Neural cell (in vitro differentiated cells): Measurements from ENCODE around the gene CSAD. TPM values are rescaled to one million over a fixed set of nuclear protein-coding genes. Genes with fewer than 3 reads are reported as not detected.

Experiments used
- H2AFZ ChIP-seq: fragments of 200-600, 300-800 bp; sonication (generic), shearing (Covaris generic); 2 replicates; pipeline ENCODE4 v1.6.0; 2014; ENCODE audit warnings: low read depth, mild to moderate bottlenecking, antibody characterized with exemption, low read length, moderate library complexity
- H3F3A ChIP-seq: fragments of 200-600 bp; shearing (Covaris generic); 2 replicates; pipeline ENCODE4 v1.6.1; 2016; ENCODE audit warnings: mild to moderate bottlenecking, moderate library complexity, mixed read lengths, antibody characterized with exemption, low read length; ENCODE audit not compliant: insufficient read depth, poor library complexity, severe bottlenecking
- H3K27ac ChIP-seq: fragments of 200-600, 300-800 bp; sonication (generic), shearing (Covaris generic); 2 replicates; pipeline ENCODE4 v1.5.1; 2014; ENCODE audit warnings: mild to moderate bottlenecking, low read length, moderate library complexity
- H3K27me3 ChIP-seq: fragments of 300-800, 200-600 bp; sonication (generic), shearing (Covaris generic); 2 replicates; pipeline ENCODE4 v1.6.0; 2014; ENCODE audit warnings: mild to moderate bottlenecking, low read depth, low read length, moderate library complexity; ENCODE audit not compliant: insufficient read depth
- H3K36me3 ChIP-seq: fragments of 300-800, 200-600 bp; sonication (generic), shearing (Covaris generic); 2 replicates; pipeline ENCODE4 v1.5.1; 2014; ENCODE audit warnings: mild to moderate bottlenecking, antibody characterized with exemption, low read length, moderate library complexity; ENCODE audit not compliant: insufficient read depth
- H3K4me2 ChIP-seq: fragments of 300-800, 200-600 bp; sonication (generic), shearing (Covaris generic); 2 replicates; pipeline ENCODE4 v1.6.0; 2014; ENCODE audit warnings: mild to moderate bottlenecking, low read length
- H3K4me3 ChIP-seq: fragments of 300-800, 200-600 bp; sonication (generic), shearing (Covaris generic); 2 replicates; pipeline ENCODE4 v1.5.1; 2014; ENCODE audit warnings: mild to moderate bottlenecking, low read length, moderate library complexity
- H3K79me2 ChIP-seq: fragments of 200-600 bp; shearing (Covaris generic); replicated peaks from 2 replicates; pipeline ENCODE4 v1.6.0; 2014; ENCODE audit warnings: mild to moderate bottlenecking, low read length, moderate library complexity; ENCODE audit not compliant: insufficient read depth
- H3K9ac ChIP-seq: fragments of 300-800, 200-600 bp; sonication (generic), shearing (Covaris generic); 2 replicates; pipeline ENCODE4 v1.6.1; 2016; ENCODE audit warnings: mild to moderate bottlenecking, low read length, mixed read lengths
- H3K9me2 ChIP-seq: fragments of 200-600 bp; shearing (Covaris generic); 2 replicates; pipeline ENCODE4 v1.6.1; 2016; ENCODE audit warnings: mild to moderate bottlenecking, low read length, mixed read lengths; ENCODE audit not compliant: insufficient read depth
- H3K9me3 ChIP-seq: fragments of 200-600, 300-800 bp; sonication (generic), shearing (Covaris generic); 2 replicates; pipeline ENCODE4 v1.6.1; 2016; ENCODE audit warnings: mild to moderate bottlenecking, mixed run types, low read length, moderate library complexity, mixed read lengths
- H4K20me1 ChIP-seq: fragments of 200-600 bp; shearing (Covaris generic); 2 replicates; pipeline ENCODE4 v1.6.1; 2016; ENCODE audit warnings: mild to moderate bottlenecking, mixed run types; ENCODE audit not compliant: insufficient read depth
- CTCF ChIP-seq: fragments of 450-650 bp; IDR thresholded peaks from 2 replicates; pipeline ENCODE4 v1.5.1; 2014; ENCODE audit warnings: antibody characterized with exemption, mild to moderate bottlenecking, moderate library complexity; ENCODE audit not compliant: poor library complexity, severe bottlenecking
- EP300 ChIP-seq: fragments of 450-650 bp; conservative IDR thresholded peaks from 2 replicates; pipeline ENCODE4 v1.6.1; 2014; ENCODE audit warnings: antibody characterized with exemption, mild to moderate bottlenecking, moderate library complexity; ENCODE audit not compliant: poor library complexity, severe bottlenecking
- EZH2 ChIP-seq: fragments of 200-600, 300-800 bp; shearing (Covaris generic), sonication (generic); IDR thresholded peaks from 2 replicates; pipeline ENCODE4 v1.6.1; 2014; ENCODE audit warnings: antibody characterized with exemption, low read length, borderline replicate concordance, mild to moderate bottlenecking; ENCODE audit not compliant: insufficient read depth, poor library complexity, severe bottlenecking
- MXI1 ChIP-seq: fragments of 450-650 bp; conservative IDR thresholded peaks from 2 replicates; pipeline ENCODE4 v1.6.1; 2014; ENCODE audit warnings: antibody characterized with exemption, mild to moderate bottlenecking; ENCODE audit not compliant: poor library complexity, severe bottlenecking
- POLR2AphosphoS5 ChIP-seq: IDR thresholded peaks from 2 replicates; pipeline ENCODE4 v1.6.1; 2012
- RAD21 ChIP-seq: fragments of 450-650 bp; conservative IDR thresholded peaks from 2 replicates; pipeline ENCODE4 v1.6.1; 2014; ENCODE audit warnings: antibody characterized with exemption, mild to moderate bottlenecking, moderate library complexity
- SMC3 ChIP-seq: fragments of 450-650 bp; conservative IDR thresholded peaks from 2 replicates; pipeline ENCODE4 v1.6.1; 2014; ENCODE audit warnings: antibody characterized with exemption, mild to moderate bottlenecking, moderate library complexity; ENCODE audit not compliant: poor library complexity
- TAF1 ChIP-seq: IDR thresholded peaks from 2 replicates; pipeline ENCODE4 v1.6.1; 2012; ENCODE audit warnings: low read depth
- polyA plus RNA-seq: library from polyadenylated mRNA; depleted of rRNA; stranded (reverse); fragments of >200 nt; gene quantifications from 2 replicates; pipeline ENCODE4 v1.2.3, GENCODE V29; 2014
- TF ChIP-seq, protein P1 (sequence below): IDR thresholded peaks from 2 replicates; pipeline ENCODE4 v1.6.1; 2012; ENCODE audit warnings: borderline replicate concordance

CSAD gene
- polyA plus RNA-seq, 1 donor from 2014 or later = 41.9 TPM

GRCh38 chr12:53210843-53211242 is 30.1 kb upstream of the CSAD start:
- Histone ChIP-seq H3K4me2 (no peak overlapping the region), H3K9me3 (no peaks in the 10 kb centered on the region), H3K4me3 (no peak overlapping the region), H3K27me3 (no peaks in the 10 kb centered on the region), H3K36me3 (no peaks in the 10 kb centered on the region), H3F3A (no peaks in the 10 kb centered on the region), H3K9ac (no peak overlapping the region), H3K27ac (no peak overlapping the region), H3K9me2 (no peaks in the 10 kb centered on the region), H4K20me1 (no peaks in the 10 kb centered on the region), H2AFZ (no peak overlapping the region), H3K79me2 (no peaks in the 10 kb centered on the region)
- no peak for TF ChIP-seq TAF1
- TF ChIP-seq RAD21 = no peak
- TF ChIP-seq MXI1 = no peak
- no peak for TF ChIP-seq POLR2AphosphoS5
- TF ChIP-seq, protein P1, sequence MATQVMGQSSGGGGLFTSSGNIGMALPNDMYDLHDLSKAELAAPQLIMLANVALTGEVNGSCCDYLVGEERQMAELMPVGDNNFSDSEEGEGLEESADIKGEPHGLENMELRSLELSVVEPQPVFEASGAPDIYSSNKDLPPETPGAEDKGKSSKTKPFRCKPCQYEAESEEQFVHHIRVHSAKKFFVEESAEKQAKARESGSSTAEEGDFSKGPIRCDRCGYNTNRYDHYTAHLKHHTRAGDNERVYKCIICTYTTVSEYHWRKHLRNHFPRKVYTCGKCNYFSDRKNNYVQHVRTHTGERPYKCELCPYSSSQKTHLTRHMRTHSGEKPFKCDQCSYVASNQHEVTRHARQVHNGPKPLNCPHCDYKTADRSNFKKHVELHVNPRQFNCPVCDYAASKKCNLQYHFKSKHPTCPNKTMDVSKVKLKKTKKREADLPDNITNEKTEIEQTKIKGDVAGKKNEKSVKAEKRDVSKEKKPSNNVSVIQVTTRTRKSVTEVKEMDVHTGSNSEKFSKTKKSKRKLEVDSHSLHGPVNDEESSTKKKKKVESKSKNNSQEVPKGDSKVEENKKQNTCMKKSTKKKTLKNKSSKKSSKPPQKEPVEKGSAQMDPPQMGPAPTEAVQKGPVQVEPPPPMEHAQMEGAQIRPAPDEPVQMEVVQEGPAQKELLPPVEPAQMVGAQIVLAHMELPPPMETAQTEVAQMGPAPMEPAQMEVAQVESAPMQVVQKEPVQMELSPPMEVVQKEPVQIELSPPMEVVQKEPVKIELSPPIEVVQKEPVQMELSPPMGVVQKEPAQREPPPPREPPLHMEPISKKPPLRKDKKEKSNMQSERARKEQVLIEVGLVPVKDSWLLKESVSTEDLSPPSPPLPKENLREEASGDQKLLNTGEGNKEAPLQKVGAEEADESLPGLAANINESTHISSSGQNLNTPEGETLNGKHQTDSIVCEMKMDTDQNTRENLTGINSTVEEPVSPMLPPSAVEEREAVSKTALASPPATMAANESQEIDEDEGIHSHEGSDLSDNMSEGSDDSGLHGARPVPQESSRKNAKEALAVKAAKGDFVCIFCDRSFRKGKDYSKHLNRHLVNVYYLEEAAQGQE = no peak
- TF ChIP-seq SMC3 = no peak
- TF ChIP-seq EP300 = no peak
- no peak for TF ChIP-seq CTCF
- TF ChIP-seq EZH2 = no peak

DNA sequence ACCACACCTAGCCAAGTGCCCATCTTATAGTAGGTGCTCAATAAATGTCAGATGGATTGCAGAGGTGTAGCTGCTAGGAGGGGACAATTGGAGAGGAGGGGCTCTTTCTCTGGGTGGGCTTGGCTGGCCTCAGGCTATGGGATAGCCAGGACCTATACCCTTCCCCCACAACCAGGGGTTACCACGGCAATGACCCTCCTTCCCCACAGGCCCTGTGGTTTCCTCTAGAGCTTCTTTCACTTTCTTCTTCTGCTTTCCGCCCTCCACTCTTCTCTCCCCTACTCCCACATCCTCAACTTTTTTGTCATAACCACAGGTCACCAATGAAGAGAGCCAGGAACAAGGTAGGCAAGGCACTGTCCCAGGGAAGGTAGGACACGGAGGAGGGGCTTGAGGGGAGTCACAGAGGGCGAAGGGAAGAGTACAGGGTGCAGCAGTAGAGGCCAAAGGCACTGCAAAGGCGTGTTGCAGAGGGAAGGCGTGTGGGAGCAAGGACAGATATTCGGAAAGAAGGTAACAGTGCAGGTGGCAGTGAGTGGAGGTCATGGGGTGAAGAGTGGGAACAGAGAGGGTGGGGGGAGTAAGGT is 28.2 kb upstream of the CSAD start:
- H2AFZ ChIP-seq = no peak overlapping the region
- no peaks in the 10 kb centered on the region for H3K79me2 ChIP-seq
- H3K36me3 ChIP-seq = no peaks in the 10 kb centered on the region
- no peaks in the 10 kb centered on the region for H4K20me1 ChIP-seq
- no peak overlapping the region for H3K27ac ChIP-seq
- no peak overlapping the region for H3K4me2 ChIP-seq
- H3K9me2 ChIP-seq = no peaks in the 10 kb centered on the region
- H3K9ac ChIP-seq = no peak overlapping the region
- TF ChIP-seq EZH2 (no peak), RAD21 (no peak), MXI1 (no peak), TAF1 (no peak), EP300 (no peak), SMC3 (no peak), CTCF (no peak), POLR2AphosphoS5 (no peak)
- TF ChIP-seq, protein P1 = no peak
- H3K9me3 ChIP-seq = no peaks in the 10 kb centered on the region
- H3K27me3 ChIP-seq = no peaks in the 10 kb centered on the region
- H3F3A ChIP-seq = no peaks in the 10 kb centered on the region
- no peak overlapping the region for H3K4me3 ChIP-seq
